Placental epithelial cell (primary cell): ENCODE results near the gene STK17B. TPM values are rescaled to one million over a fixed set of nuclear protein-coding genes. Genes with fewer than 3 reads are reported as not detected.

Experiments
- total RNA-seq: library from RNA; depleted of rRNA; stranded (reverse); fragments of >200 nt; gene quantifications from 2 replicates; pipeline ENCODE4 v1.2.3, GENCODE V29; 2012

STK17B gene
- 20.8 and 31.0 TPM in 2 replicates for total RNA-seq

DNA sequence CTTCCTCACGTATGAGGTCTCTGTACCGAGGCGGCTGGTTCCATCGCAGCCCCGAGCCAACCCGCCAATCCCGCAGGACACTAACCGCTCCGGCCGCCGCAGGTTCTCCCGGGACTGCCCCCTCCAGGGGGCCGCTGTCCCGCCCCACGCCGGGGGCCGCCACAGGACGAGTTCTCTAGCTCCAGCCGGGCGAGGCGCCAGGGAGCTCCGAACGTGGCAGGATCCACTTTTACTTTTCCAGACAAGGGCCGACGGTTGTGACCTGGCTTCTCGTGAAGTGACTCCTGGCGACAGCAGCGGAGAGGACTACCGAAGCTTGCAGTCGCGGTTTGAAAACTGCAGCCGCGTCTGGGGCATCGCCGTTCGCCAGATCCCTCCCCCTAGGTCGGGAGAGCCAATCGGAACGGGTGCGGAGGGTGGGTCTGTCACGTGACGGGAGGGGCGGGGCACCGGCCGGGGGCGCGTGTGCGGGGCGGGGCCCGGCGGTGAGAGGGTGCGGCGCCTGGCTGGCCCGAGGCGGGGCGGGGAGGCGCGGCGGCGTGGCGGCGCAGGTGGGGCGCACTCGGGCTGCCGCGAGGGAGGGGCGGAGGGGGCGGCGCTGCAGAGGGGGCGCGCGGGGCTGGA lies at the start of gene STK17B:
Gene STK17B (minus strand): TSS at position 331 of the 624 bp plus-strand sequence. CDS start 8,195 bp downstream, outside the sequence.

Other genes with a start within 250 kb of the STK17B start
- gene DNAH7, start 102.7 kb downstream of the STK17B start, total RNA-seq, result 0.11 and 0.39 TPM in 2 replicates